Mesendoderm (in vitro differentiated cells): ENCODE results near the gene PLA2G2F.

Source experiments
- DNase-seq: peaks from one replicate; pipeline ENCODE4 v3.0.0; 2013
- H2AK5ac ChIP-seq: 2 replicates; pipeline ENCODE4 v1.6.1; 2013; ENCODE audit warnings: low read length, inconsistent platforms
- H2BK120ac ChIP-seq: 2 replicates; pipeline ENCODE4 v1.6.1; 2013; ENCODE audit warnings: low read depth, mild to moderate bottlenecking, low read length, moderate library complexity, mixed read lengths
- H2BK15ac ChIP-seq: replicated peaks from 2 replicates; pipeline ENCODE4 v1.6.1; 2013; ENCODE audit warnings: low read depth, mild to moderate bottlenecking, moderate library complexity
- H2BK5ac ChIP-seq: 2 replicates; pipeline ENCODE4 v1.6.1; 2013; ENCODE audit warnings: low read length, inconsistent platforms
- H3K18ac ChIP-seq: 2 replicates; pipeline ENCODE4 v1.6.1; 2013; ENCODE audit warnings: mild to moderate bottlenecking, low read length, mixed read lengths
- H3K23ac ChIP-seq: one replicate; pipeline ENCODE4 v1.6.1; 2013; ENCODE audit warnings: low read length
- H3K27ac ChIP-seq: 2 replicates; pipeline ENCODE4 v1.5.1; 2013; ENCODE audit warnings: low read depth, mild to moderate bottlenecking, inconsistent platforms, low read length, moderate library complexity
- H3K27me3 ChIP-seq: 2 replicates; pipeline ENCODE4 v1.6.1; 2013; ENCODE audit warnings: low read length, control low read depth, mild to moderate bottlenecking, inconsistent platforms; ENCODE audit not compliant: insufficient read depth, poor library complexity
- H3K36me3 ChIP-seq: 2 replicates; pipeline ENCODE4 v1.6.1; 2013; ENCODE audit warnings: low read length, inconsistent platforms; ENCODE audit not compliant: control insufficient read depth, insufficient read depth
- H3K4ac ChIP-seq: one replicate; pipeline ENCODE4 v1.6.1; 2013; ENCODE audit warnings: low read depth, mild to moderate bottlenecking, low read length, moderate library complexity
- H3K4me1 ChIP-seq: 2 replicates; pipeline ENCODE4 v1.6.1; 2013; ENCODE audit warnings: low read depth, low read length, inconsistent platforms; ENCODE audit not compliant: control insufficient read depth
- H3K4me2 ChIP-seq: 2 replicates; pipeline ENCODE4 v1.6.1; 2013; ENCODE audit warnings: low read length
- H3K4me3 ChIP-seq: 2 replicates; pipeline ENCODE4 v1.5.1; 2013; ENCODE audit warnings: mild to moderate bottlenecking, low read length
- H3K56ac ChIP-seq: one replicate; pipeline ENCODE4 v1.6.1; 2013; ENCODE audit warnings: low read length
- H3K79me1 ChIP-seq: 2 replicates; pipeline ENCODE4 v1.6.1; 2013; ENCODE audit warnings: low read length, inconsistent platforms
- H3K79me2 ChIP-seq: 2 replicates; pipeline ENCODE4 v1.6.1; 2013; ENCODE audit warnings: mild to moderate bottlenecking, low read length; ENCODE audit not compliant: control insufficient read depth, insufficient read depth
- H3K9ac ChIP-seq: 2 replicates; pipeline ENCODE4 v1.6.1; 2013; ENCODE audit warnings: low read length, inconsistent platforms
- H4K5ac ChIP-seq: one replicate; pipeline ENCODE4 v1.6.1; 2013; ENCODE audit warnings: low read length
- H4K8ac ChIP-seq: one replicate; pipeline ENCODE4 v1.6.1; 2013; ENCODE audit warnings: low read depth, mild to moderate bottlenecking, control low read depth, low read length, moderate library complexity
- WGBS: extraction: QIAGEN DNeasy Blood & Tissue Kit; methylation state at CpG from one replicate; pipeline ENCODE4 v1.1.7; 2013; ENCODE audit warnings: low lambda C conversion rate, missing lambda C conversion rate; ENCODE audit not compliant: insufficient coverage; ENCODE audit errors: extremely low coverage; 5-methylcytosine and 5-hydroxymethylcytosine counted together

PLA2G2F gene

GRCh38 chr1:20109223-20109856, 29.8 kb upstream of the PLA2G2F start:
- no peak overlapping the region for H4K5ac ChIP-seq
- H2BK120ac ChIP-seq: no peak overlapping the region
- H3K9ac ChIP-seq: no peak overlapping the region
- H3K18ac ChIP-seq: no peak overlapping the region
- H3K56ac ChIP-seq: no peak overlapping the region
- H2BK15ac ChIP-seq: no peak overlapping the region
- H4K8ac ChIP-seq: no peak overlapping the region
- H2BK5ac ChIP-seq: no peak overlapping the region
- no peak overlapping the region for H3K4me3 ChIP-seq
- no peaks in the 10 kb centered on the region for H3K27me3 ChIP-seq
- H3K79me1 ChIP-seq: no peaks in the 10 kb centered on the region
- H3K4ac ChIP-seq: no peak overlapping the region
- H3K4me2 ChIP-seq: no peak overlapping the region
- no peak overlapping the region for H3K23ac ChIP-seq
- DNase-seq: no peak
- H3K79me2 ChIP-seq: no peaks in the 10 kb centered on the region
- no peaks in the 10 kb centered on the region for H3K36me3 ChIP-seq
- no peak overlapping the region for H3K27ac ChIP-seq
- no peaks in the 10 kb centered on the region for H3K4me1 ChIP-seq
- no peak overlapping the region for H2AK5ac ChIP-seq
- no CpG with 5 or more reads among the region's 4 CpGs for WGBS

DNA sequence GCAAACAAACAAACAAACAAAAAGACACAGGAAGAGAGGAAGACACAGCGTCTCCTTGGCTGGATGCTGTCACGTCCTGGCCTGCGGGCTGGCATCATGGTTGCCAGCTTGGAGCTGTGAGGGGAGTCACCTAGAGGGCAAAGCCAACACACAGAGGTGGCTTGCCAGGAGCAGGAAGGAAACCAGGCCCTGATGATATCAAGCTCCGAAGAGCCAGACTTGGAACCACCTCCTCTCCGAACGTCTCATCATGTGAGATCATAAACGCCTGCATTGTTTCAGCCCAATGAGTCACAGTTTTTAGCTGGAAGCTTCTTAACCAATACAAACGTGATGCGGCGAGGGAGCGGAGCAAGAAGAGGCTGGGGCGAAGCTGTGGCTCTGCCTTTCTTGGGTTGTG, 28.4 kb upstream of the PLA2G2F start:
- H3K79me1 ChIP-seq: no peaks in the 10 kb centered on the region
- no CpG with 5 or more reads among the region's 12 CpGs for WGBS

GRCh38 chr1:20111452-20111851, 27.7 kb upstream of the PLA2G2F start:
- Histone ChIP-seq H3K9ac (no peak overlapping the region), H3K27me3 (no peaks in the 10 kb centered on the region), H3K18ac (no peak overlapping the region), H4K5ac (no peak overlapping the region), H3K27ac (no peak overlapping the region), H3K36me3 (no peaks in the 10 kb centered on the region), H3K79me2 (no peaks in the 10 kb centered on the region), H3K4me3 (no peak overlapping the region), H2AK5ac (no peak overlapping the region), H3K4me1 (no peaks in the 10 kb centered on the region), H2BK15ac (no peak overlapping the region), H3K23ac (no peak overlapping the region), H2BK120ac (no peak overlapping the region), H3K4ac (no peak overlapping the region), H3K56ac (no peak overlapping the region), H4K8ac (no peak overlapping the region), H3K79me1 (no peaks in the 10 kb centered on the region), H2BK5ac (no peak overlapping the region), H3K4me2 (no peak overlapping the region)
- no CpG with 5 or more reads among the region's 5 CpGs for whole genome bisulfite sequencing
- DNase-seq: no peak

More for the DNA sequence above, 28.4 kb upstream of the PLA2G2F start:
- Histone ChIP-seq H3K79me2 (no peaks in the 10 kb centered on the region), H2BK120ac (no peak overlapping the region), H2AK5ac (no peak overlapping the region), H3K27me3 (no peaks in the 10 kb centered on the region), H2BK15ac (no peak overlapping the region), H3K4me2 (no peak overlapping the region), H3K4me3 (no peak overlapping the region), H4K5ac (no peak overlapping the region), H3K9ac (no peak overlapping the region), H3K18ac (no peak overlapping the region), H3K4me1 (no peaks in the 10 kb centered on the region), H2BK5ac (no peak overlapping the region), H3K23ac (no peak overlapping the region), H3K36me3 (no peaks in the 10 kb centered on the region), H4K8ac (no peak overlapping the region), H3K27ac (no peak overlapping the region), H3K4ac (no peak overlapping the region), H3K56ac (no peak overlapping the region)
- DNase-seq: peak; percentile 10

- H3K36me3 ChIP-seq: no peaks in the 10 kb centered on the region
- no peak overlapping the region for H3K18ac ChIP-seq
- no peak overlapping the region for H2BK15ac ChIP-seq
- no peak overlapping the region for H3K4me3 ChIP-seq
- no peak for DNase-seq
- no peak overlapping the region for H2BK5ac ChIP-seq
- no peak overlapping the region for H2AK5ac ChIP-seq
- WGBS: no CpG with 5 or more reads among the region's 3 CpGs
- H3K23ac ChIP-seq: no peak overlapping the region
- H3K9ac ChIP-seq: no peak overlapping the region
- no peaks in the 10 kb centered on the region for H3K79me2 ChIP-seq
- no peaks in the 10 kb centered on the region for H3K27me3 ChIP-seq
- H4K5ac ChIP-seq: no peak overlapping the region
- H4K8ac ChIP-seq: no peak overlapping the region
- no peak overlapping the region for H3K27ac ChIP-seq
- H3K79me1 ChIP-seq: no peaks in the 10 kb centered on the region
- H3K56ac ChIP-seq: no peak overlapping the region
- no peak overlapping the region for H2BK120ac ChIP-seq
- no peak overlapping the region for H3K4ac ChIP-seq
- no peak overlapping the region for H3K4me2 ChIP-seq
- no peaks in the 10 kb centered on the region for H3K4me1 ChIP-seq
Measured at GRCh38 chr1:20112279-20113000, 26.7 kb upstream of the PLA2G2F start.

GRCh38 chr1:20114021-20114648, 25.0 kb upstream of the PLA2G2F start:
- Histone ChIP-seq H3K4me1 (no peaks in the 10 kb centered on the region), H3K4me3 (no peak overlapping the region), H3K27me3 (no peaks in the 10 kb centered on the region), H3K9ac (no peak overlapping the region), H3K36me3 (no peaks in the 10 kb centered on the region), H4K8ac (no peak overlapping the region), H2BK5ac (no peak overlapping the region), H2BK15ac (no peak overlapping the region), H3K79me1 (no peaks in the 10 kb centered on the region), H2BK120ac (no peak overlapping the region), H4K5ac (no peak overlapping the region), H3K23ac (no peak overlapping the region), H3K4ac (no peak overlapping the region), H3K18ac (no peak overlapping the region), H3K4me2 (no peak overlapping the region), H2AK5ac (no peak overlapping the region), H3K27ac (no peak overlapping the region), H3K56ac (peak overlapping the region; percentile 42), H3K79me2 (no peaks in the 10 kb centered on the region)
- no peak for DNase-seq
- no CpG with 5 or more reads among the region's 15 CpGs for WGBS
